ENCODE data around the gene CACNG3. TPM values are rescaled to one million over a fixed set of nuclear protein-coding genes. Genes with fewer than 3 reads are reported as not detected.

The CACNG3 gene
- total and polyA plus RNA-seq, 2 donors (not counting 1 experiment from before 2014, with no cell fraction given), result not detected

- intact Hi-C loops (cut with micrococcal nuclease), result no loop called here
- H4K20me1 ChIP-seq (ENCODE audit: control insufficient read depth, insufficient read depth, low read length, poor library complexity, severe bottlenecking), result no peaks in the 10 kb centered on the region
- Mint-ChIP-seq H3K27ac (no peak overlapping the region), H3K27me3 (peaks cover 25% of the 10 kb centered on the region), H3K4me3 (no peak overlapping the region), H3K9me3 (ENCODE audit: insufficient read depth) (no peaks in the 10 kb centered on the region), H3K4me1 (no peaks in the 10 kb centered on the region)
- ChIA-PET CTCF (no interaction called here), POLR2A (no interaction called here)
- WGBS (ENCODE audit: insufficient coverage), result 85% methylated on average over 8 of the region's 11 CpGs
- H2AFZ ChIP-seq (ENCODE audit: insufficient read depth, low read depth, low read length, poor library complexity, severe bottlenecking), result no peak overlapping the region
- no peaks in the 10 kb centered on the region for H3K79me2 ChIP-seq (ENCODE audit: control insufficient read depth, insufficient read depth, low read length)
- no peak for ATAC-seq (ENCODE audit: low read depth)
- DNase-seq, result no peak
- no peak overlapping the region for H3K4me3 ChIP-seq (ENCODE audit: control extremely low read depth in 1 of 5, extremely low read depth in 1 of 5, insufficient read depth in 1 of 5, low read depth in 2 of 5, low read length in 4 of 5)
- no peaks in the 10 kb centered on the region for H3K27me3 ChIP-seq (replicated peaks in 1 of 4; ENCODE audit: control extremely low read depth in 1 of 4, control insufficient read depth in 3 of 4, insufficient read depth in 4 of 4, low read length in 3 of 4)
- no peak overlapping the region for H3K9ac ChIP-seq (ENCODE audit: low read length)
- no peak overlapping the region for H3K4me2 ChIP-seq (replicated peaks; ENCODE audit: low read depth, low read length, poor library complexity, severe bottlenecking)
- TF ChIP-seq CTCF (IDR thresholded peaks at IDR 0.05) (no peak), EZH2 (IDR thresholded peaks at IDR 0.05; ENCODE audit: borderline replicate concordance, insufficient read depth, low read depth, low read length, poor library complexity, severe bottlenecking) (no peak)
- H3K4me1 ChIP-seq (ENCODE audit: control insufficient read depth in 2 of 2, insufficient read depth in 2 of 2, low read length in 2 of 2), result no peaks in the 10 kb centered on the region
- H3K27ac ChIP-seq (ENCODE audit: low read length in 2 of 2), result no peak overlapping the region
- H3K36me3 ChIP-seq (replicated peaks in 1 of 2; ENCODE audit: control extremely low read depth in 1 of 2, control insufficient read depth in 1 of 2, extremely low read depth in 1 of 2, insufficient read depth in 2 of 2, low read length in 1 of 2), result no peaks in the 10 kb centered on the region
- H3K9me3 ChIP-seq (ENCODE audit: control extremely low read depth in 1 of 3, control insufficient read depth in 2 of 3, insufficient read depth in 1 of 3, low read length in 2 of 3), result no peaks in the 10 kb centered on the region
These were observed 90.6 kb downstream of the CACNG3 start for GRCh38 chr16:24346734-24347133.

GRCh38 chr16:24347556-24347955 lies 91.4 kb downstream of the CACNG3 start:
- no peak overlapping the region for H3K9ac ChIP-seq (ENCODE audit: low read length)
- TF ChIP-seq EZH2 (IDR thresholded peaks at IDR 0.05; ENCODE audit: borderline replicate concordance, insufficient read depth, low read depth, low read length, poor library complexity, severe bottlenecking), result no peak
- TF ChIP-seq CTCF (IDR thresholded peaks at IDR 0.05), result no peak
- peaks cover 25% of the 10 kb centered on the region for H3K27me3 Mint-ChIP-seq
- no peak overlapping the region for H3K4me2 ChIP-seq (replicated peaks; ENCODE audit: low read depth, low read length, poor library complexity, severe bottlenecking)
- ChIA-PET POLR2A (no interaction called here), CTCF (no interaction called here)
- no peaks in the 10 kb centered on the region for H3K36me3 ChIP-seq (replicated peaks in 1 of 2; ENCODE audit: control extremely low read depth in 1 of 2, control insufficient read depth in 1 of 2, extremely low read depth in 1 of 2, insufficient read depth in 2 of 2, low read length in 1 of 2)
- no peaks in the 10 kb centered on the region for H3K4me1 ChIP-seq (ENCODE audit: control insufficient read depth in 2 of 2, insufficient read depth in 2 of 2, low read length in 2 of 2)
- no peaks in the 10 kb centered on the region for H3K4me1 Mint-ChIP-seq
- H3K4me3 ChIP-seq (ENCODE audit: control extremely low read depth in 1 of 5, extremely low read depth in 1 of 5, insufficient read depth in 1 of 5, low read depth in 2 of 5, low read length in 4 of 5), result no peak overlapping the region
- H3K9me3 ChIP-seq (ENCODE audit: control extremely low read depth in 1 of 3, control insufficient read depth in 2 of 3, insufficient read depth in 1 of 3, low read length in 2 of 3), result no peaks in the 10 kb centered on the region
- intact Hi-C loops (cut with micrococcal nuclease), result no loop called here
- no peak for ATAC-seq (ENCODE audit: low read depth)
- H3K27ac ChIP-seq (ENCODE audit: low read length in 2 of 2), result no peak overlapping the region
- DNase-seq, result no peak
- no peaks in the 10 kb centered on the region for H3K79me2 ChIP-seq (ENCODE audit: control insufficient read depth, insufficient read depth, low read length)
- WGBS (ENCODE audit: insufficient coverage), result 89% methylated on average over 1 of the region's 2 CpGs
- no peak overlapping the region for H3K27ac Mint-ChIP-seq
- no peak overlapping the region for H2AFZ ChIP-seq (ENCODE audit: insufficient read depth, low read depth, low read length, poor library complexity, severe bottlenecking)
- H4K20me1 ChIP-seq (ENCODE audit: control insufficient read depth, insufficient read depth, low read length, poor library complexity, severe bottlenecking), result no peaks in the 10 kb centered on the region
- no peaks in the 10 kb centered on the region for H3K27me3 ChIP-seq (replicated peaks in 1 of 4; ENCODE audit: control extremely low read depth in 1 of 4, control insufficient read depth in 3 of 4, insufficient read depth in 4 of 4, low read length in 3 of 4)
- no peaks in the 10 kb centered on the region for H3K9me3 Mint-ChIP-seq (ENCODE audit: insufficient read depth)
- H3K4me3 Mint-ChIP-seq, result no peak overlapping the region
